SK-N-SH (cell line): ENCODE data around the gene PEX14. TPM values are rescaled to one million over a fixed set of nuclear protein-coding genes. Genes with fewer than 3 reads are reported as not detected.

Source experiments
- CTCF ChIA-PET: fragments of 300-600, 350-600 bp; formaldehyde crosslinking; extraction: SDS; loops from one replicate; lab custom pipeline; 2021; lab: Yijun Ruan, JAX
- POLR2A ChIA-PET: fragments of 350-600 bp; sonication (Branson Sonifier 250); formaldehyde crosslinking; extraction: SDS; loops from one replicate; lab custom pipeline; 2020; ENCODE audit warnings: antibody characterized with exemption, inconsistent platforms; lab: Yijun Ruan, JAX
- DNase-seq: peaks from one replicate; pipeline ENCODE4 v3.0.0; 2012
- H2AFZ ChIP-seq: fragments of 200-600 bp; sonication (generic); 2 replicates; pipeline ENCODE4 v1.8.1; 2016; ENCODE audit warnings: antibody characterized with exemption, mild to moderate bottlenecking, low read depth
- H3F3A ChIP-seq: fragments of 200-600 bp; sonication (generic); replicated peaks from 2 replicates; pipeline ENCODE3; 2016; ENCODE audit warnings: antibody characterized with exemption, mild to moderate bottlenecking; ENCODE audit not compliant: insufficient read depth
- H3K27ac ChIP-seq, 2 experiments: fragments of 200-500 bp in 1 of 2; fragments of 200-600 bp in 1 of 2; sonication (Bioruptor generic) in 1 of 2; sonication (generic), shearing (Covaris generic) in 1 of 2; 2 replicates each; pipeline versions ENCODE4 v1.5.1 to v1.6.1; 2014 to 2016; ENCODE audit warnings: low read depth in 2 of 2, inconsistent platforms in 1 of 2, low read length in 1 of 2, mild to moderate bottlenecking in 1 of 2, mixed read lengths in 1 of 2
- H3K27me3 ChIP-seq: fragments of 200-600 bp; sonication (generic), shearing (Covaris generic); 2 replicates; pipeline ENCODE4 v1.6.1; 2016; ENCODE audit warnings: mixed run types; ENCODE audit not compliant: insufficient read depth
- H3K36me3 ChIP-seq, 2 experiments: fragments of 200-500 bp in 1 of 2; fragments of 200-600 bp in 1 of 2; sonication (Bioruptor generic) in 1 of 2; sonication (generic) in 1 of 2; replicated peaks in 1 of 2; 2 replicates each; pipeline versions ENCODE3 to v1.5.1; 2014 to 2016; ENCODE audit warnings: low read length in 1 of 2, mild to moderate bottlenecking in 1 of 2; ENCODE audit not compliant: insufficient read depth in 2 of 2, control insufficient read depth in 1 of 2
- H3K4me1 ChIP-seq, 2 experiments: fragments of 200-500 bp in 1 of 2; fragments of 200-600 bp in 1 of 2; sonication (Bioruptor generic) in 1 of 2; sonication (generic), shearing (Covaris generic) in 1 of 2; 2 replicates each; pipeline versions ENCODE4 v1.5.1 to v1.6.1; 2014 to 2016; ENCODE audit warnings: low read depth in 1 of 2, low read length in 1 of 2, mixed run types in 1 of 2; ENCODE audit not compliant: insufficient read depth in 2 of 2, control insufficient read depth in 1 of 2
- H3K4me2 ChIP-seq: fragments of 200-600 bp; sonication (generic), shearing (Covaris generic); 2 replicates; pipeline ENCODE4 v1.6.1; 2017; ENCODE audit warnings: mixed run types
- H3K4me3 ChIP-seq, 2 experiments: fragments of 200-500 bp in 1 of 2; fragments of 200-600 bp in 1 of 2; sonication (Bioruptor generic) in 1 of 2; sonication (generic), shearing (Covaris generic) in 1 of 2; 2 replicates each; pipeline versions ENCODE4 v1.5.1 to v1.8.1; 2014 to 2016; ENCODE audit warnings: low read depth in 2 of 2, inconsistent platforms in 1 of 2, low read length in 1 of 2, mild to moderate bottlenecking in 1 of 2, mixed read lengths in 1 of 2, moderate library complexity in 1 of 2
- H3K79me2 ChIP-seq: fragments of 200-600 bp; sonication (generic); 2 replicates; pipeline ENCODE4 v1.8.1; 2017; ENCODE audit warnings: mild to moderate bottlenecking; ENCODE audit not compliant: insufficient read depth
- H3K9ac ChIP-seq: fragments of 200-600 bp; sonication (generic); 2 replicates; pipeline ENCODE4 v1.6.1; 2017; ENCODE audit warnings: mixed run types
- H3K9me2 ChIP-seq: fragments of 200-600 bp; sonication (generic); 2 replicates; pipeline ENCODE4 v1.6.1; 2017; ENCODE audit warnings: mixed run types
- H3K9me3 ChIP-seq: fragments of 200-600 bp; sonication (generic); 2 replicates; pipeline ENCODE4 v1.6.1; 2017; ENCODE audit warnings: mixed run types, mild to moderate bottlenecking, moderate library complexity
- H4K20me1 ChIP-seq: fragments of 200-600 bp; sonication (generic); 2 replicates; pipeline ENCODE4 v1.6.1; 2017; ENCODE audit warnings: mild to moderate bottlenecking, mixed run types; ENCODE audit not compliant: insufficient read depth
- MAX ChIP-seq: IDR thresholded peaks from 2 replicates; pipeline ENCODE4 v1.4.0; 2012; ENCODE audit warnings: low read depth
- POLR2AphosphoS5 ChIP-seq: IDR thresholded peaks from 2 replicates; pipeline ENCODE4 v1.6.1; 2012; ENCODE audit warnings: low read depth, low read length
- REST ChIP-seq: IDR thresholded peaks from 2 replicates; pipeline ENCODE4 v1.6.1; 2012; ENCODE audit warnings: mild to moderate bottlenecking, low read depth, low read length, moderate library complexity
- SMC3 ChIP-seq: IDR thresholded peaks from 2 replicates; pipeline ENCODE4 v1.6.1; 2012; ENCODE audit warnings: low read depth, low read length, improper control_type of control experiment
- YY1 ChIP-seq: IDR thresholded peaks from 2 replicates; pipeline ENCODE4 v1.4.0; 2012; ENCODE audit warnings: low read depth, mild to moderate bottlenecking
- WGBS: methylation state at CpG from one replicate; pipeline ENCODE4 v1.1.6; 2017; ENCODE audit warnings: low lambda C conversion rate; 5-methylcytosine and 5-hydroxymethylcytosine counted together
- polyA plus RNA-seq, 3 experiments: library from polyadenylated mRNA; depleted of rRNA; stranded (reverse); fragments of >200 nt; gene quantifications; 2 replicates each; pipeline ENCODE4 v1.2.3, GENCODE V29; 2012

Gene PEX14
- polyA plus RNA-seq, 1 of the 3 experiments (the other 2 are of a cell fraction) = 36.2 TPM

GRCh38 chr1:10647414-10648170, 172.8 kb downstream of the PEX14 start:
- no peaks in the 10 kb centered on the region for H3K9me3 ChIP-seq
- H3K4me1 ChIP-seq = peaks cover 0 to 16% of the 10 kb centered on the region in 2 experiments; a peak in 1 of 4 replicates
- no peak overlapping the region for H3K27ac ChIP-seq
- H4K20me1 ChIP-seq = no peaks in the 10 kb centered on the region
- TF ChIP-seq MAX (no peak), POLR2AphosphoS5 (no peak), YY1 (no peak)
- ChIA-PET POLR2A (no interaction called here), CTCF (interaction anchor here (1.0 kb wide), 1 partner anchor 9 kb away, joined by 3 read pairs; no protein-coding TSS in a partner anchor)
- no peaks in the 10 kb centered on the region for H3K79me2 ChIP-seq
- no peaks in the 10 kb centered on the region for H3K36me3 ChIP-seq
- no peak overlapping the region for H2AFZ ChIP-seq
- no peaks in the 10 kb centered on the region for H3K27me3 ChIP-seq
- H3K9ac ChIP-seq = no peak overlapping the region
- DNase-seq = no peak
- 90% methylated on average over 21 of the region's 38 CpGs for WGBS
- H3K9me2 ChIP-seq = no peaks in the 10 kb centered on the region
- no peak overlapping the region for H3K4me2 ChIP-seq
- H3F3A ChIP-seq = no peaks in the 10 kb centered on the region
- no peak overlapping the region for H3K4me3 ChIP-seq

GRCh38 chr1:10648689-10649516, 174.2 kb downstream of the PEX14 start:
- ChIA-PET CTCF (interaction anchor here (0.7 kb wide), 1 partner anchor 261 kb away, joined by 3 read pairs; no protein-coding TSS in a partner anchor), POLR2A (no interaction called here)
- Histone ChIP-seq H3K27ac (no peak overlapping the region), H3K4me1 (peaks cover 0 to 16% of the 10 kb centered on the region in 2 experiments; a peak in 1 of 4 replicates), H4K20me1 (no peaks in the 10 kb centered on the region), H3K36me3 (no peaks in the 10 kb centered on the region), H3K4me3 (no peak overlapping the region), H3F3A (no peaks in the 10 kb centered on the region), H3K27me3 (no peaks in the 10 kb centered on the region), H2AFZ (no peak overlapping the region), H3K9me3 (no peaks in the 10 kb centered on the region), H3K9me2 (no peaks in the 10 kb centered on the region), H3K4me2 (no peak overlapping the region), H3K9ac (no peak overlapping the region), H3K79me2 (no peaks in the 10 kb centered on the region)
- WGBS = 87% methylated on average over 9 of the region's 32 CpGs
- DNase-seq = no peak
- TF ChIP-seq SMC3 (no peak), REST (peak; percentile 89)
